ENCODE measurements around the gene ARF4. TPM values are rescaled to one million over a fixed set of nuclear protein-coding genes. Genes with fewer than 3 reads are reported as not detected.

Gene ARF4
- total RNA-seq, 1 donor from 2014 or later = 133 TPM

DNA sequence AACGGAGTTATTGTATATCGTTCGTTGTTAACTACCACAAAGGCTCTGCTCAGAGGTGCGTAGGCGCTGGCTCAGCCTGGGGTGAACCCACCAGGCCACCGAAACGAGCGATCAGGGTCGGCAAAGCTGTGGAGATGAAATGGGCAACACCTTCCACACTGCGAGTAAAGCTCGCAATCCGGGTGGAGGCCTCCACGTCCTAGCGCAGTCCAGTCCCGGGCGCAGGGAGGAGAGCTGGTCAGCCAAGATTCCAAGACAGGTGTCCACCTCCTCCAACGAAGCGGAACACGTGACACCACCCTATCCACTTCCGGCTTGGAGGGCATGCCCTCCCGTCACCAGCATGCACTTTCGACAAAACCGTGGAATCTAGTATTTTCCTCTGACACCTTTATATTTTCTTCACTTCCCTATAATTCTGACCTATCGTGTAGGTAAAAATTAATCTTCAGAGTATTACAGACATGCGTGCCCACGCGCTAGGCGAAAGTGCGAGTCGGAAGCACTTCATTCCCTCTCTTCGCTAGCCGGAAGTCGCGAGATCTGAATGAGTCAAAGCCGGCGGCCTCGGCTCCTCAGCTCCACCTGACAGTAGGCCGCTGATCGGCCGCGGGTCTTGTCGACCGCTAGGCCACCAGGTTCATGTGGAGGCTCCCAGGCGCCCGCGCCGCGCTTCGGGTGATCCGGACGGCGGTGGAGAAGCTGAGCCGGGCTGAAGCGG is 41.2 kb downstream of the ARF4 start, which contains the start of gene PDE12:
TSS of gene PDE12 (plus strand) at position 537 of the 721 bp plus-strand sequence. CDS start at position 643, 106 bp downstream.
- no peaks in the 10 kb centered on the region for H3K9me3 Mint-ChIP-seq (ENCODE audit: low read depth)
- peak within 1 kb of the TSS; percentile 91 for H3K4me3 Mint-ChIP-seq (ENCODE audit: low read depth)
- H3K4me1 Mint-ChIP-seq (ENCODE audit: low read depth) = peaks cover 14% of the 10 kb centered on the region
- no peaks in the 10 kb centered on the region for H3K27me3 Mint-ChIP-seq
- peak; percentile 64 for DNase-seq (ENCODE audit: low spot score, unreplicated experiment)
- H3K36me3 Mint-ChIP-seq (ENCODE audit: insufficient read depth) = peaks cover 7% of the 10 kb centered on the region
- peak within 1 kb of the TSS; percentile 99 for H3K27ac Mint-ChIP-seq
- TF ChIP-seq, protein P1, sequence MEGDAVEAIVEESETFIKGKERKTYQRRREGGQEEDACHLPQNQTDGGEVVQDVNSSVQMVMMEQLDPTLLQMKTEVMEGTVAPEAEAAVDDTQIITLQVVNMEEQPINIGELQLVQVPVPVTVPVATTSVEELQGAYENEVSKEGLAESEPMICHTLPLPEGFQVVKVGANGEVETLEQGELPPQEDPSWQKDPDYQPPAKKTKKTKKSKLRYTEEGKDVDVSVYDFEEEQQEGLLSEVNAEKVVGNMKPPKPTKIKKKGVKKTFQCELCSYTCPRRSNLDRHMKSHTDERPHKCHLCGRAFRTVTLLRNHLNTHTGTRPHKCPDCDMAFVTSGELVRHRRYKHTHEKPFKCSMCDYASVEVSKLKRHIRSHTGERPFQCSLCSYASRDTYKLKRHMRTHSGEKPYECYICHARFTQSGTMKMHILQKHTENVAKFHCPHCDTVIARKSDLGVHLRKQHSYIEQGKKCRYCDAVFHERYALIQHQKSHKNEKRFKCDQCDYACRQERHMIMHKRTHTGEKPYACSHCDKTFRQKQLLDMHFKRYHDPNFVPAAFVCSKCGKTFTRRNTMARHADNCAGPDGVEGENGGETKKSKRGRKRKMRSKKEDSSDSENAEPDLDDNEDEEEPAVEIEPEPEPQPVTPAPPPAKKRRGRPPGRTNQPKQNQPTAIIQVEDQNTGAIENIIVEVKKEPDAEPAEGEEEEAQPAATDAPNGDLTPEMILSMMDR (IDR thresholded peaks at IDR 0.05; ENCODE audit: unreplicated experiment) = peak; percentile 9

DNA sequence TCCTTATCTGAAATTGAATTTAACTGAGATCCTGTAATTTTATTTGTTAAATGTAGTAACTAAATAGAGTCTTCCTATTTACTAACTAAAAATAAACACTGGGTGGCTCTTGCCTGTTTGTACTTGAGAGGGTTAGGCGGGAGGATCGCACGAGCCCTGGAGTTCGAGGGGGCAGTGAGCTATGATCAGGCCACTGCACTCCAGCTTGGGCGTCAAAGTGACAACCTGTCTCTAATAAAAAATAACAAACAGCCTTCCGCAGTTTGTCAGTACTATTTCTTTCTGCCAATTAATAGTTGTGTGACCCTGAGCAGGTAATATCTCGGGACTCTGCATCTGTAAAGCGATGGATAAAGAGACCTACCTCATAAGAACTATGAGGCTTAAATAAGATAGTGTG is 41.8 kb downstream of the ARF4 start:
- TF ChIP-seq, protein P1 (IDR thresholded peaks at IDR 0.05; ENCODE audit: unreplicated experiment) = no peak
- Mint-ChIP-seq H3K27ac (peak overlapping the region; percentile 99), H3K4me3 (ENCODE audit: low read depth) (peak overlapping the region; percentile 91)

DNA sequence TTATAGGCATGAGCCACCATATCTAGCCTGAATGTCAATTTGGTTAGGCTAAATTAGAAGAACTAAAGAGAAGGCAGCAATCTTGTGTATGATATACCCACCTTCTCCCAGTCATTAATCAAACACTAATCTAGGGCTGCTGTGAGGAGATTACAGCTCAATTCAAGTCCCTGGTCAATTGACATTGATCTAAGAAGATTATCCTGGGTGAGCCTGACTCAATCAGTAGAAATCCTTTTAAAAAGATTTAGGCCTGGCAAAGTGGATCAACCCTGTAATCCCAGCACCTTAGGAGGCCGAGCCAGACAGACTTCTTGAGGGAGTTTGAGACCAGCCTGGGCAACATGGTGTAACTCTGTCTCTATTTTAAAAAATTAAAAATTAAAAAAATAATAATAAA is 50.5 kb downstream of the ARF4 start:
- no peaks in the 10 kb centered on the region for H3K27me3 Mint-ChIP-seq
- no peaks in the 10 kb centered on the region for H3K9me3 Mint-ChIP-seq (ENCODE audit: low read depth)
- H3K36me3 Mint-ChIP-seq (ENCODE audit: insufficient read depth) = no peaks in the 10 kb centered on the region
- TF ChIP-seq, protein P1 (IDR thresholded peaks at IDR 0.05; ENCODE audit: unreplicated experiment) = no peak
- H3K27ac Mint-ChIP-seq = peak overlapping the region; percentile 86
- no peak overlapping the region for H3K4me3 Mint-ChIP-seq (ENCODE audit: low read depth)
- H3K4me1 Mint-ChIP-seq (ENCODE audit: low read depth) = peaks cover 15% of the 10 kb centered on the region
- DNase-seq (ENCODE audit: low spot score, unreplicated experiment) = no peak

More for the DNA sequence above, 41.8 kb downstream of the ARF4 start:
- H3K36me3 Mint-ChIP-seq (ENCODE audit: insufficient read depth) = peaks cover 6% of the 10 kb centered on the region
- no peak for DNase-seq (ENCODE audit: low spot score, unreplicated experiment)
- H3K27me3 Mint-ChIP-seq = no peaks in the 10 kb centered on the region
- H3K9me3 Mint-ChIP-seq (ENCODE audit: low read depth) = no peaks in the 10 kb centered on the region
- H3K4me1 Mint-ChIP-seq (ENCODE audit: low read depth) = peaks cover 14% of the 10 kb centered on the region

DNA sequence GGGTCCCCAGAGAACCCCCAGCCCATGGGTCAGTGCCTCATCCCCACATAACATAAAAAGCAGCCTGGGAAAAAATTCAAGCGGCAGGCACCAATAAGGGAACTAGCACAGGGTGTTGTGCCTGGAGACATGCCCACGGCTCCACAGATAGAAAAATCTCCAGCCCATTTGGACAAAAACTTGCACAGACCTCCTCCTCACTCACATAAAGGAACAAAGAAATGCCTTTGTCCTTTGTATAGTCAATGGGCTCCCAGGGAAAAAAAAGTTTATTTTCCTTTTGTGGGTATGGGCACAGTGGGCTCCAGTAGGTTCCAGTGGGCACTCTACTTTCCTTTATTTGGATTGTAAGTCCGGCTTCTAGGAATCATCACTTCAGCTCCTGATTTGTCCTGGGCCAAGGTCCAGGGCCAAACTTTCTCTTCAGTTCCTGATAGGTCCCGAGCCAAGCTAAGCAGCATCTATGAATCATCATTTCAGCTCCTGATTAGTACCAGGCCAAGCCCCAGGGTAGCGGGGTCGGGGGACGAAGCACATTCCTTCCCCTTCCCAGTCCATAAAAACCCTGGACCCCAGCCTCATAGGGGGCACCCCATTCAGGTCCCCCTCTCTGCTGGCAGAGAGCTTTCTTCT is 51.4 kb downstream of the ARF4 start:
- peaks cover 15% of the 10 kb centered on the region for H3K4me1 Mint-ChIP-seq (ENCODE audit: low read depth)
- no peak for DNase-seq (ENCODE audit: low spot score, unreplicated experiment)
- no peaks in the 10 kb centered on the region for H3K27me3 Mint-ChIP-seq
- H3K36me3 Mint-ChIP-seq (ENCODE audit: insufficient read depth) = no peaks in the 10 kb centered on the region
- peak overlapping the region; percentile 37 for H3K4me3 Mint-ChIP-seq (ENCODE audit: low read depth)
- H3K9me3 Mint-ChIP-seq (ENCODE audit: low read depth) = no peaks in the 10 kb centered on the region
- TF ChIP-seq, protein P1 (IDR thresholded peaks at IDR 0.05; ENCODE audit: unreplicated experiment) = no peak
- peak overlapping the region; percentile 73 for H3K27ac Mint-ChIP-seq

DNA sequence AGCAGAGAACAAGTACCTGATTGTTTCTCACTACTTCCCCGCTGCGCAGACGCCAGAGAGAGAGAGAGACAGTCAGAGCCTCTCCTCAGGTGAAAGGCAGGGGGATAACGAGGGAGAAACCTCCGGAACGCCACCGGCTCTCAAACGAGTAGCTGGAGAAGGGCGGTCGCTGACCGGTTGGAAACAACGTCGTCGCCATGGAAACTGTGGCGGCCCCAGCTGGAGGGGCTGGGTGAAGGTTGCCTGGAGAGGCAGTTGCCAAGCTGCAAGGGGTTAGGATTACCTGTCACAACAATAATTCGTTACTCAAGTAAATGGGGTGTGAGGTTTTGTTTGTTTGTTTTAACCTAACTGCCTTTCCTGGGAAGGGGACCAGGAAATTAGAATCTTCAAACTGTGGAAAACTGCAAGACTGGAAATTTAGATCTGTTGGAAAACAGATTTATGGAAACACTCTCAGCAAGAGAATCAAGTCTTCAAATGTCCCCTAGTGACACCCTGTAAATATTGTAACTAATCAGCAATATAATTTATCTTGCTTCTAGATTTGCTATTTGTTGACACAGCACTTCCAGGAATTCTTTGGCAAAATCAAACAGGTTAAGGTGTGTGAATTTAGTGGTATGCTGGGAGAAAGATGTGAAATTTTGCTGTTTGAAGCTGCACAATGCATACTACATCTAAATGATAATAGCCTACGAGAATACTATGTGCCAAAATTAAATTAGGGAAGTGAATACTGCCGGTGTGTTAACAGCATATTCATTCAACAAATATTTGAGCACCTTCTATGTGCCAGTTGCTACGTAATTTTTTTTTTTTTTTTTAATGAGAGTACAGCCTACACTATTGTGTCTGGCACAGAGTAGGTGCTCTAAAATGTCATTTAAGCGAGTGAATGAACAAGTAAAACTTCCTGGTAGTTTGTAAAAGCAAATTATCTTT is 52.7 kb downstream of the ARF4 start, which contains the start of gene DNAH12:
TSS of gene DNAH12 (minus strand) at position 164 of the 945 bp plus-strand sequence. CDS start 1,474 bp downstream, outside the sequence.
- no peaks in the 10 kb centered on the region for H3K9me3 Mint-ChIP-seq (ENCODE audit: low read depth)
- peaks cover 2% of the 10 kb centered on the region for H3K36me3 Mint-ChIP-seq (ENCODE audit: insufficient read depth)

More for the DNA sequence above, 52.7 kb downstream of the ARF4 start, which contains the start of gene DNAH12:
- peak within 1 kb of the TSS; percentile 62 for H3K4me3 Mint-ChIP-seq (ENCODE audit: low read depth)
- DNase-seq (ENCODE audit: low spot score, unreplicated experiment) = peak; percentile 78
- H3K4me1 Mint-ChIP-seq (ENCODE audit: low read depth) = peaks cover 15% of the 10 kb centered on the region
- TF ChIP-seq, protein P1 (IDR thresholded peaks at IDR 0.05; ENCODE audit: unreplicated experiment) = no peak
- peak within 1 kb of the TSS; percentile 88 for H3K27ac Mint-ChIP-seq
- H3K27me3 Mint-ChIP-seq = no peaks in the 10 kb centered on the region
